ENCODE measurements around the gene ZNF189. TPM values are rescaled to one million over a fixed set of nuclear protein-coding genes. Genes with fewer than 3 reads are reported as not detected.

Gene ZNF189
- total RNA-seq, 4 donors from 2014 or later = 22.3 to 24.7 (median 24.2) TPM

DNA sequence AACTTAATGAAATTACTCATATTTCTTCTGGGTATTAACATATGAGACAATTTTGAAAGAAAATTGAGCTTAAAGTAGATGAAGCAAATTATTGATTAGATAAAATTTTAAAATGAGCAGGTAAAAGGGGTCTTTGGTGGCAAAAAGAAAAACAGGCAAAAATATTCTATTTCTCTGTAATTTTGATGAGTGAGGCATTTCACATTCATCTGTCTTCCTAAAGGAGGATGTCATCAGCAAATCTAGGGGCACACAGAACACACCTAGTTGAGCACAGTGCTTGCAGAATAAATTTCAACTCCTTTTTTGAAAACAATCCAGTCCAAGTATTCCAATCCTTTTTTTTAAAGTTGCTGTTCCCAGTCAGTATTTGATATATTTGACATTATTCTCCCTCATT, 16.2 kb downstream of the ZNF189 start:
- no peak for DNase-seq (ENCODE audit: low spot score in 2 of 2)
- Histone ChIP-seq H3K36me3 (peaks cover 0 to 76% (median 0%) of the 10 kb centered on the region in 3 donors), H3K9me3 (peaks cover 2 to 90% (median 31%) of the 10 kb centered on the region in 4 donors), H3K4me1 (no peaks in the 10 kb centered on the region), H3K4me3 (no peak overlapping the region), H3K27me3 (no peaks in the 10 kb centered on the region), H3K27ac (no peak overlapping the region)
- TF ChIP-seq POLR2A (IDR thresholded peaks at IDR 0.05) = no peak
- TF ChIP-seq, protein P1, sequence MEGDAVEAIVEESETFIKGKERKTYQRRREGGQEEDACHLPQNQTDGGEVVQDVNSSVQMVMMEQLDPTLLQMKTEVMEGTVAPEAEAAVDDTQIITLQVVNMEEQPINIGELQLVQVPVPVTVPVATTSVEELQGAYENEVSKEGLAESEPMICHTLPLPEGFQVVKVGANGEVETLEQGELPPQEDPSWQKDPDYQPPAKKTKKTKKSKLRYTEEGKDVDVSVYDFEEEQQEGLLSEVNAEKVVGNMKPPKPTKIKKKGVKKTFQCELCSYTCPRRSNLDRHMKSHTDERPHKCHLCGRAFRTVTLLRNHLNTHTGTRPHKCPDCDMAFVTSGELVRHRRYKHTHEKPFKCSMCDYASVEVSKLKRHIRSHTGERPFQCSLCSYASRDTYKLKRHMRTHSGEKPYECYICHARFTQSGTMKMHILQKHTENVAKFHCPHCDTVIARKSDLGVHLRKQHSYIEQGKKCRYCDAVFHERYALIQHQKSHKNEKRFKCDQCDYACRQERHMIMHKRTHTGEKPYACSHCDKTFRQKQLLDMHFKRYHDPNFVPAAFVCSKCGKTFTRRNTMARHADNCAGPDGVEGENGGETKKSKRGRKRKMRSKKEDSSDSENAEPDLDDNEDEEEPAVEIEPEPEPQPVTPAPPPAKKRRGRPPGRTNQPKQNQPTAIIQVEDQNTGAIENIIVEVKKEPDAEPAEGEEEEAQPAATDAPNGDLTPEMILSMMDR (IDR thresholded peaks at IDR 0.05) = no peak
- TF ChIP-seq EP300 (IDR thresholded peaks at IDR 0.05) = no peak

DNA sequence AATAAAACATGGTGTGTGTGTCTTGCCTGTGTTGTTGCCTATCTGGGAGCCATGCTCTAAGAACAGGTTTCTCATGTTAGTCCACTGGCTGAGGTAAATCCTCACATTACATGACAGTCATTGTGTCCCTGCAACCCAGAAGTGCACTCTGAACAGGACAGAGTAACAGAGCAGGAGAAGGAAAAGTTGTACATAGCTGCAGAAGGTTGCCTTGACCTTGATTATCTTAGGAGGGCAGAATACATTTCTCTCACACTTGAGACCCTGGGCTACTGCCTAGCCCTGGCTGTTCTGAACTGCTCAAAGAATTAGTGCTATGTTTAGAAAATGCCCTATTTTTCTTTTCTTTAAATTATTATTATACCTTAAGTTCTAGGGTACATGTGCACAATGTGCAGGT, 16.9 kb downstream of the ZNF189 start:
- H3K27me3 ChIP-seq = no peaks in the 10 kb centered on the region
- peaks cover 0 to 83% (median 26%) of the 10 kb centered on the region in 4 donors for H3K9me3 ChIP-seq
- H3K36me3 ChIP-seq = peaks cover 0 to 69% (median 0%) of the 10 kb centered on the region in 3 donors
- DNase-seq (ENCODE audit: low spot score in 2 of 2) = no peak
- no peak overlapping the region for H3K27ac ChIP-seq
- H3K4me3 ChIP-seq = no peak overlapping the region
- no peaks in the 10 kb centered on the region for H3K4me1 ChIP-seq
- no peak for TF ChIP-seq POLR2A (IDR thresholded peaks at IDR 0.05)
- TF ChIP-seq, protein P1 (IDR thresholded peaks at IDR 0.05) = no peak
- no peak for TF ChIP-seq EP300 (IDR thresholded peaks at IDR 0.05)

DNA sequence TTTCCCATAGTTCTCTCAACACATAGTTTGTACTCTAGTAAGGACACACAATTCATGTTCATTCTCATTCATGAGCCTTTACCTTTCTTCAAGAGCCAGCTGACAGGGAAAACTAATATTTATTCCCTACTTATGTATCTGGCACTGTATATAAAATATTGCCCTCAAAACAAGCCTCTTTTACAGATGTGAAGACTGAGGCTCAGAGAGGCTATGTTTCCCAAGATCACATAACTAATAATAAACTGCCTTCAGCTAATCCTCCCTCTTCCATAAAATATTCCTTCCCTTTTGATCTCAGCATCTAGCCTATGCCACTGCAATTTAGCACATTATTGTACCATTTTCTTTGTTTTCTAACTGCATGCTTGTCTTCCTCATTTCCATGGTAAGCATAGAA, 18.7 kb downstream of the ZNF189 start:
- TF ChIP-seq POLR2A (IDR thresholded peaks at IDR 0.05) (no peak), EP300 (IDR thresholded peaks at IDR 0.05) (no peak)
- H3K9me3 ChIP-seq = peaks cover 0 to 70% (median 18%) of the 10 kb centered on the region in 4 donors
- H3K4me1 ChIP-seq = no peaks in the 10 kb centered on the region
- no peak for DNase-seq (ENCODE audit: low spot score in 2 of 2)
- no peaks in the 10 kb centered on the region for H3K27me3 ChIP-seq
- H3K36me3 ChIP-seq = peaks cover 0 to 68% (median 0%) of the 10 kb centered on the region in 3 donors
- no peak overlapping the region for H3K4me3 ChIP-seq
- H3K27ac ChIP-seq = no peak overlapping the region

DNA sequence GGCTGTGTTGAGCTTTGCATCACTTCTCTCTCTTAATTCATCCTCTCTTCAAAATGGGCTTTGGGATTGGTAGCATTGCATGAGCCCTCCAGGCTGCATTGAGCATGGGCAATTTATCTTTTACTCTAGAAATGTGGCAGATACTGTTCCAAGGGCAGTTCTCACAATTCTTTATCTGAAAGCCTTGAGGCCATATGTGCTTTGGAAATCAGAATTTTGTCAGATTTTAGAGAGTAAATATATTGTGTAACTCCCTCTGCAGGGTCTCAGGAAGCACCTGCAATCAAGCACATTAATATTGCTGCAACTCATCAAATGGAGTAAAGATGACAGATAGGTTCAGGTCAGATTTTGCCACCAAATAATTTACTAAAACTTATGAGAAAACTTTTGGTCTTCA, 19.3 kb downstream of the ZNF189 start:
- Histone ChIP-seq H3K36me3 (peaks cover 0 to 63% (median 0%) of the 10 kb centered on the region in 3 donors), H3K27me3 (no peaks in the 10 kb centered on the region), H3K4me3 (no peak overlapping the region), H3K27ac (no peak overlapping the region), H3K9me3 (peaks cover 0 to 68% (median 16%) of the 10 kb centered on the region in 4 donors), H3K4me1 (no peaks in the 10 kb centered on the region)
- no peak for DNase-seq (ENCODE audit: low spot score in 2 of 2)
- TF ChIP-seq EP300 (IDR thresholded peaks at IDR 0.05) (no peak), POLR2A (IDR thresholded peaks at IDR 0.05) (no peak)
- TF ChIP-seq, protein P1 (IDR thresholded peaks at IDR 0.05) = no peak

DNA sequence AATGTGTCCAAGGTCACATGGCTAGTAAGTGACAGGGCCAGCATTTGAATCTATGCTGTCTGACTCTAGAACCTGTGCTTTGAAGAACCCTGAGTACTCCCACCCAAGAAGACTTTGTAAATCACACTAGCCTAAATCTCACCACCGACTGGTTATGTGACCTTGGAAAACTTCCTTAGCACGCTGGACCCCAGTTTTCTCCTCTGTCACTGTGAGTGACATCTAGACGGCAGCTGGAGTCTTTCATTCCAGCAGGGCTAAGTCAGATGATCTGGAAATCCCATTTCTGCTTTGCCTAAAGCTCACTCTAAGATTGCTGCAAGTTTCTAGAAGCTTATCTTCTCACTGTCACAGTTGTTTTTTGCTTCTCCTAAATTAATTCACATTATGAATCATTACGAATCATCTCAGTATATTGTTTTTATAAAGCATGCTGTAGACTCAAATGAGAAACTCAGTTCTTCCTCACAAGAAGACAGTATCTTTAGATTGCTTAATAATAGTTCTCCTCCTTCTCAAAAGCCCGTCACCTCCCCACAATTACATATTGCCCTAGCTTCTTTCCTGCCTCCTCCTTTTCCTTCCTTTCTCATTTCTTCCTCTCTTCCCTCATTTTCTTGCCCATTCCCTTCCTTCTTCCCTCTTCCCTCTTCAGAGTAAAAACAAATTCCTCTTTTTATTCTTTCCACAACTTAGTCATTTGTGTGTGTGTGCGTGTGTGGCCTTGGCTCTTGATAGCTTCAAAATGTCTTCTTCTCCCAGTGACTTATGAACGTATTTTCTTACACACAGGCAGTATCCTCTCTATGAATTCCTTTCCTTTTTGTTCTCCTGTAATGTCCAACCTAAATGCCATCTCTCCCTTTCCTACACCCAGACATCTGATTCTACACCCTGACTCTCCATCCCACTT, 20.1 kb downstream of the ZNF189 start:
- 79 to 83% methylated on average over 7 of the region's 7 CpGs for WGBS, 2 donors

More for the DNA sequence above, 20.1 kb downstream of the ZNF189 start:
- H3K9me3 ChIP-seq = peaks cover 0 to 64% (median 12%) of the 10 kb centered on the region in 4 donors
- no peak overlapping the region for H3K27ac ChIP-seq
- H3K27me3 ChIP-seq = no peaks in the 10 kb centered on the region
- no peak overlapping the region for H3K4me3 ChIP-seq
- H3K4me1 ChIP-seq = no peaks in the 10 kb centered on the region
- H3K36me3 ChIP-seq = peaks cover 0 to 55% (median 0%) of the 10 kb centered on the region in 3 donors
- DNase-seq (ENCODE audit: low spot score in 2 of 2) = no peak
- TF ChIP-seq, protein P1 (IDR thresholded peaks at IDR 0.05) = no peak
- TF ChIP-seq EP300 (IDR thresholded peaks at IDR 0.05) (no peak), POLR2A (IDR thresholded peaks at IDR 0.05) (no peak)

Measured in tibial nerve (tissue), 4 donors.